Measurements from ENCODE around the gene TUFT1. TPM values are rescaled to one million over a fixed set of nuclear protein-coding genes. Genes with fewer than 3 reads are reported as not detected.

Gene TUFT1
- total and polyA plus RNA-seq, 2 of the 8 experiments (the other 6 are each of a cell fraction or from before 2014, with no cell fraction given) = 7.3 to 10.4 TPM

DNA sequence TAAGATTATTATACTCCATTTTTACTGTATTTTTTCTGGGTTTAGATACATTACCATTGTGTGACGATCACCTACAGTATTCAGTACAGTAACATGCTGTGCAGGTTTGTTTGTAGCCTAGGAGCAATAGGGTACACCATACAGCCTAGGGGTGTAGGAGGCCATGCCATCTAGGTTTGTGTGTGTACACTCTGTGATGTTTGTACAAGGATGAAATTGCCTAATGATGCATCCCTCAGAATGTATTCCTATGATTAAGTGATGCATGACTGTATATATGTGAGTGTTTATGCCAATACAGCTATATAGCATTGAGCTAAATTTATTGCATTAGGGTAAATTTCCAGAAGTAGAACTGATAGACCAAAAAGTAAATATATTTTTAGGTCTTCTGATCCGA lies 23.3 kb downstream of the TUFT1 start:
- POLR2A ChIA-PET (ENCODE audit: partially characterized antibody) = interaction anchor here (6.6 kb wide), 1 partner anchor 23 kb away, joined by 32 read pairs; the partner anchor contains the start of gene TUFT1
- TF ChIP-seq SIN3A (conservative IDR thresholded peaks at IDR 0.05 in 1 of 2, IDR thresholded peaks at IDR 0.05 in 1 of 2; ENCODE audit: low read depth in 1 of 2, low read length in 2 of 2) (no peak), SAP30 (IDR thresholded peaks at IDR 0.05; ENCODE audit: insufficient read depth, insufficient replicate concordance, low read length) (no peak), MAFK (IDR thresholded peaks at IDR 0.05; ENCODE audit: low read depth, low read length) (no peak)

More for the DNA sequence above, 23.3 kb downstream of the TUFT1 start:
- Histone ChIP-seq H3K14ac (ENCODE audit: insufficient read length) (no peak overlapping the region), H2BK15ac (ENCODE audit: low read length) (no peak overlapping the region), H3K27ac (ENCODE audit: low read depth, low read length) (no peak overlapping the region), H3K79me1 (ENCODE audit: low read depth, low read length) (no peaks in the 10 kb centered on the region), H2BK20ac (ENCODE audit: low read length) (no peak overlapping the region), H4K8ac (ENCODE audit: extremely low read depth, insufficient read depth, low read length) (no peak overlapping the region), H4K91ac (replicated peaks; ENCODE audit: insufficient read length, low read length) (no peak overlapping the region), H3K27me3 (replicated peaks in 1 of 4; ENCODE audit: control insufficient read depth in 3 of 4, extremely low read depth in 1 of 4, insufficient read depth in 3 of 4, low read length in 3 of 4) (no peaks in the 10 kb centered on the region; a peak in 1 of 7 replicates), H2BK120ac (replicated peaks; ENCODE audit: low read depth, low read length) (no peak overlapping the region), H3K4me2 (ENCODE audit: insufficient read depth in 1 of 2, low read depth in 2 of 2, low read length in 2 of 2) (no peak overlapping the region), H3K18ac (ENCODE audit: extremely low read depth, low read length) (no peak overlapping the region), H3K23ac (ENCODE audit: insufficient read length) (no peak overlapping the region), H3K36me3 (ENCODE audit: control insufficient read depth in 2 of 4, insufficient read depth in 4 of 4, low read length in 3 of 4) (peaks cover 2 to 21% (median 7%) of the 10 kb centered on the region in 4 experiments; a peak in 5 of 8 replicates), H3K4me1 (replicated peaks in 1 of 4; ENCODE audit: control insufficient read depth in 3 of 4, insufficient read depth in 4 of 4, low read length in 3 of 4) (no peaks in the 10 kb centered on the region), H3K4ac (replicated peaks; ENCODE audit: insufficient read length, low read depth, low read length) (no peak overlapping the region), H3K56ac (replicated peaks; ENCODE audit: insufficient read length, low read depth, low read length) (no peak overlapping the region), H2BK5ac (ENCODE audit: low read depth, low read length) (no peak overlapping the region), H4K5ac (ENCODE audit: insufficient read length, low read depth, low read length) (no peak overlapping the region), H3K4me3 (ENCODE audit: extremely low read depth in 1 of 4, insufficient read depth in 2 of 4, low read depth in 3 of 4, low read length in 4 of 4) (no peak overlapping the region), H3K23me2 (ENCODE audit: low read depth, low read length) (no peaks in the 10 kb centered on the region), H3K79me2 (ENCODE audit: control insufficient read depth in 1 of 2, insufficient read depth in 2 of 2, low read length in 2 of 2) (0 out of 4 replicates have a peak, but pooled peaks cover 3 to 4% of the 10 kb centered on the region in 2 experiments), H4K20me1 (replicated peaks in 1 of 2; ENCODE audit: control insufficient read depth in 1 of 2, insufficient read depth in 2 of 2, low read length in 2 of 2) (no peaks in the 10 kb centered on the region), H3K9ac (replicated peaks in 1 of 4; ENCODE audit: extremely low read depth in 1 of 4, low read depth in 3 of 4, low read length in 3 of 4) (no peak overlapping the region), H2AFZ (ENCODE audit: low read length) (no peak overlapping the region), H2AK5ac (ENCODE audit: low read depth, low read length) (no peak overlapping the region), H3K9me3 (ENCODE audit: insufficient read depth in 2 of 2, low read depth in 1 of 2, low read length in 1 of 2) (no peaks in the 10 kb centered on the region), H2BK12ac (ENCODE audit: low read depth, low read length) (no peak overlapping the region)
- DNase-seq (ENCODE audit: low read depth in 1 of 2, low spot score in 2 of 2) (no peak), FAIRE-seq (no peak)
- CTCF ChIA-PET (ENCODE audit: partially characterized antibody) = interaction anchor here (0.9 to 1.3 kb wide), 2 partner anchors 10 to 11 kb away, joined by 3 read pairs; no protein-coding TSS in a partner anchor
- WGBS, 2 experiments (ENCODE audit: extremely low coverage in 1 of 2, insufficient coverage in 1 of 2, insufficient read length in 1 of 2, insufficient replicate concordance in 2 of 2, low coverage in 1 of 2, low lambda C conversion rate in 2 of 2, missing lambda C conversion rate in 1 of 2) = 71% methylated on average over 2 of the region's 2 CpGs; no CpG with 5 or more reads in 1 of the 2 experiments
